HG02571 (cell line): ENCODE results near the gene RASA3.

Source experiments
- ATAC-seq: cut with Tn5 transposase; IDR thresholded peaks from one replicate; pipeline ENCODE4 v1.9.1; 2021; ENCODE audit warnings: mild to moderate bottlenecking, moderate library complexity; ENCODE audit not compliant: unreplicated experiment

RASA3 gene

GRCh38 chr13:113976711-113977684 is 155.4 kb downstream of the RASA3 start:
- no peak for ATAC-seq

DNA sequence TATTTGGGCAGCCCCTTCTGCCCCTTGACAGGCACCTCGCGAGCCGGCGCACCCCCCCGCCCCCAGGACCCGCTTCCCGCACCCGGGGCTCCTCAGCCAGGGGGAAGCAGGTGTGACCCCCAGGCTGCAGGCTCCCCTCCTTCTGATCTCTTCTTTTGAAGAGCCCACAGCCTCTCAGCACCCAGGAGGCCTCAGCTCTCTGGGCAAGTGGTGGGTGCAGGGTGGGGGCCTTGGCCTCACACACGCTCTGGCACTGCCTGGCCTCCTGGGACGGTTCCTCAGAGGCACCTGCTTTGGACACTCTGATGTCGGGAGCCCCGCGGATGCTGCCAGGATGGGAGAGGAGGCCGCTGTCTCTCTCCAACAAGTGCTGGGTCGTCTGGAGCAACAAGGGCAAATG is 157.0 kb downstream of the RASA3 start:
- no peak for ATAC-seq

DNA sequence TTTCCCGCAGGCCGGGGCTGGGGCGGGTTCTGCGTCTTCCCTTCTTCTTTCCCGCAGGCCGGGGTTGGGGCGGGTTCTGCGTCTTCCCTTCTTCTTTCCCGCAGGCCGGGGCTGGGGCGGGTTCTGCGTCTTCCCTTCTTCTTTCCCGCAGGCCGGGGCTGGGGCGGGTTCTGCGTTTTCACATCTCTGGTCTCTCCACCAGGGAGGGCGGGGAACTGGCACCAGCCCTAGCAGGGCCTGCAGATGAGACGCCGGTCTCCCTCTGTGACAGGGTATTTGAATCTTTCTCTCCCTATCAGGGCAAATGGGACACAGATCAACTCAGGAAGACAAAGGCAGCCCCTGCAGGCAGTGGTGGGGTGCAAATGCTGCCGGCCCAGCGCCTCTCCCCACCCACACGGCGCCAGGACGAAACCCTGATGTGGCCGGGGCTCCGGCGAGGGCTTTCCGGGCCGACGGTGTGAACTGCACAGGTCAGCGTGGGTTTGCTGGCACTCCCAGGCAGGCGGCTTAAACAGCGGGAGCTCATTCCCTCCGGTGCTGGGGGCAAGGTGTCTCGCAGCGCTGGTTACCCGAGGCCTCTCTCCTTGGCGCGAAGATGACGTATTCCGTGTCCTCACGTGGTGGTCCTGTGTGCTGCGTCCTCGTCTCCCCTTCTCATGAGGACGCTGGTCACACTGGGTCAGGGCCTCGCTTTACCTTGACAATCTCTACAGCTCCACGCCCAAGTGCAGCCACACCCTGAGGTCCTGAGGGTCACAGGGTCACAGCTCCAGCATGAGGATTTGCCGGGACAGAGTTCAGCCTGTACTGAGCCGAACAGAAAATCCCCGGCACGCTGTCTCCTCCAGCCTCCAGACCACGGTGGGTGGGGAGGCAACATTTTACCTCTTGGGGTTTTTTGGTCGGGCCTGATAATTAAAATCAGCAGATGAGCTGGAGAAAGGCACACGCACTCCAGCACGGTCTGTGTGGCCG is 157.8 kb downstream of the RASA3 start:
- ATAC-seq = no peak

- no peak for ATAC-seq
Measured at GRCh38 chr13:113973218-113974164, 158.9 kb downstream of the RASA3 start, which contains the start of gene C13orf46. Gene C13orf46, minus strand, starts transcription at chr13:113974076. Its CDS starts 79 bp downstream, at chr13:113973997.

GRCh38 chr13:113972451-113973217 is 159.8 kb downstream of the RASA3 start:
- no peak for ATAC-seq

GRCh38 chr13:113971471-113972231 is 160.8 kb downstream of the RASA3 start:
- ATAC-seq = no peak

DNA sequence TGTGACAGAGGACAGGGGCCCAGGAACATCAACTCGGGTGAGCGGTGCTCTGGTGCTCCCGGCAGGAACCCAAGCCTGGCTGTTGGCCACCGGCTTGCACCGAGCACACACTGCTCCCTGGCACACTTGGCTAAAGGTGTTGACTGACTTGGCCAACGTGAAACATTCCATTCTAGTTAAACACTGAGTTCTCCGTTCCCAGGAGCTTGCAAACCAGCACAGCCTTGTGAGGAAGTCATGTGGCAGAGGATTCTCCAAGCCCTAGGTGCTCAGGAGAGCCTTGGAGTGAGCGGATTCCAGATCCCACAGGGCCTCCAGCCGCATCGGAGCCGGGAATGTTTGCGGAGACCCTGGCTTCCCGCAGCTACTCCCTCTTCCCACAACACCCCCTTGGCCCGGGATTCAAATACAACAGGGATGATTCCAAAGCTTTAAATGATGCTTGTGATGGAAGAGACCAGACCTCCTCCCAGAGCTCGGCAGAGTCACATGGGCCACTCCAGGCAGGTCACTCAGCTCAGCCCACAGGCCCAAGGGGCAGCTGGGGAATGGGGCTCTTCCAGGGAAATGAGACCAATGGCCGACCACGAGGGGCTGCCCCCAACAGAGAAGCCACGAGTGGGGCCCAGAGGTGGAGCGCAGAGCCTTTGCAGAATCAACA is 161.5 kb downstream of the RASA3 start:
- no peak for ATAC-seq

DNA sequence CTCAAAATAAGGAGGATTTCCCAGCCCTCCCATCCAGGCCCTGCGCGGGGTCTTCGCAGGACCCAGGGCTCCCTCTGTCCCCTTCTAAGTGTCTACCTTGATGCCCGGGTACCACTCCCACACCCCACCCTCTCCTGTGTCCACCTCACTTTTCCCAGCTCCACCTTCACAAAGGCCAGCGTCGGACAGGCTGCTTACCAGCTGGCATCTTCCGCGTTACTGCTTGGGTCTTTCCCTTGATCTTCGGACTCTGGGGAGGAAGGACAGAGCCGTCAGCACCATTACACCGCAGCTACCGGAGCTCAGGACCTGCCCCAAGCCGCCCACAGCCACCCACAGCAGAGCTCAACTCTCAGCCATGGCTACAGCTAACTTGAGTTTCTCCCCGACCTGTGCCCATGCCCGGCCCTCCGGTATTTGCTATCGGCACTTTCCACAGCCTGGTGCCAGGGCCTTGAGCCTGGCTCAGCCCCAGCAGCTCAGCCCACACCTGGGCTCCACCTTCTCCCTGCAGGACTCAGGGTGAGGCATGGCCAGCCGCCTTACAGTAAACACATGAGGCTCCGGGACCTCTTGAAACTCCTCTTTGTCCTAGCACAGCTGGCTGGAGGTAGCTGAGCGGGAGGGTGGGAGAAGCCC is 162.3 kb downstream of the RASA3 start:
- ATAC-seq = no peak

GRCh38 chr13:113969311-113969972 is 163.0 kb downstream of the RASA3 start:
- ATAC-seq = no peak

DNA sequence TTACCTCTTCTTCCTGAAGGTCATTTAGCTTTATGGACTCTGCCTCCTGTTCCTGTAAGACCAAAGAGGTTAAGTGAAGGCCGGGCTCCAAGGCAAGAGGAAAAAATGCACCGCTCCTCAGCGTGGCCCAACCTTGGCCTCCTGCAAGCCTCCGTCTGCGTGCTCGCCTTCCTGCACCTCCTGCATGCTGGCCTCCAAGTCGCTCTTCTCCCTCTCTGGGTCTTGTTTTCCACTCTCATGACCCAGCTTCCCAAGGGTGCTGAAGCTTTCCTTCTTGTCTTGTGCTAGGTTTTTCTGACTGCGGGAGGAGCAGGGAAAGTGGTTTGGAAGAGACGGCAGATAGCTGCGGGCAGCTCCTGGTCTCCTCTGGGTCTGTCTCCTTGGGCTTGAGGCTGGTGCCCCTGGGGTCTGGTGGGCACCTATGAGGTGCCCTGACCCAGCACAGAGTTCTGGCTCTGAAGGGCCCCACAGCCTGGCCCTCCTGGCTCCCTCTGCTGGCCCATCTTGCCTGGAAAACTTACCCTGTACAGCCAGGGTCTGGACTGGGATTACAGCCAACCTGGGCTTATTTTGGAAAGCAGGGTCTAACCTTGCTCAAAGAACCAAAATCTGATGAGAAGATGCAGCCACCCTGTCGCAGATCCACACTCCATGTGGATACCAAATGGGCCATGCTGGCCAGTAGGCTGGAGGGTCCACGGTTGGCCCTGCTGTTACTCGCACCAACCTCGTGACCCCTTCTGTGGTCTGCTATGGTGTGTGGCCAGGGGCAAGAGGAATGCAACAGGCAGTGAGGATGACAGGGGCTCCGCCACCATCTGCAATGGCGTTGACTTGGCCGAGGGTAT is 163.7 kb downstream of the RASA3 start:
- ATAC-seq = no peak

- ATAC-seq = no peak
Measured at GRCh38 chr13:113967729-113968462, 164.5 kb downstream of the RASA3 start.

GRCh38 chr13:113967206-113967720 is 165.2 kb downstream of the RASA3 start:
- no peak for ATAC-seq

- no peak for ATAC-seq
Measured at GRCh38 chr13:113965968-113966884, 166.2 kb downstream of the RASA3 start.

DNA sequence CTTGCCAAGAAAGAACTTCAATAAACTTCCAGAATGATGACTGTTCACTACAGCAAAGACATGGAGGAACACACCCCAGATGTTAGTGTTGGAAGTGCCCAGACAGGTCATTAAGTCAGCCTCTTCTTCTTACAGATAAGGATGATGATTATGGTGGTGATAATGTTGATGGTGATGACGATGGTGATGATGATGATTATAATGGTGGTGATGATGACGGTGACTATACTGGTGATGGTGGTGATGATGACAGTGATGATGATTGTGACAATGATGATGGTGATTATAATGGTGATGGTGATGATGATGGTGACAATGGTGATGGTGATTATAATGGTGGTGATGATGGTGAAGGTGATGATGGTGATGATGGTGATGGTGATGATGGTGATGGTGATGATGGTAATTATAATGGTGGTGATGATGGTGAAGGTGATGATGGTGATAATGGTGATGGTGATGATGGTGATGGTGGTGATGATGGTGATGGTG is 167.0 kb downstream of the RASA3 start:
- ATAC-seq = no peak
